Measurements from ENCODE around the gene KATNBL1. TPM values are rescaled to one million over a fixed set of nuclear protein-coding genes. Genes with fewer than 3 reads are reported as not detected.

KATNBL1 gene
- total RNA-seq, 1 experiment from 2014 or later, result 46.8 TPM

- WGBS (ENCODE audit: extremely low coverage, insufficient read length, low lambda C conversion rate), result no CpG with 5 or more reads among the region's 1 CpG
- H2AK5ac ChIP-seq (ENCODE audit: insufficient read length, low read length), result no peak overlapping the region
- H3K4me3 Mint-ChIP-seq, result no peak overlapping the region
- H3K23ac ChIP-seq (ENCODE audit: insufficient read length, low read depth, low read length), result no peak overlapping the region
- H3K9me3 Mint-ChIP-seq, result no peaks in the 10 kb centered on the region
- H2BK12ac ChIP-seq (ENCODE audit: insufficient read length, low read depth, low read length), result no peak overlapping the region
- H4K5ac ChIP-seq (ENCODE audit: insufficient read length, low read depth, low read length), result no peak overlapping the region
- no peak overlapping the region for H3K14ac ChIP-seq (ENCODE audit: insufficient read depth, low read length)
- H3K79me1 ChIP-seq (ENCODE audit: insufficient read depth, low read depth, low read length, poor library complexity, severe bottlenecking), result no peaks in the 10 kb centered on the region
- H3K4me1 Mint-ChIP-seq, result peaks cover 10 to 15% of the 10 kb centered on the region in 2 experiments
- H3K9ac ChIP-seq (ENCODE audit: extremely low read depth, insufficient read length, low read length), result no peak overlapping the region
- no peak overlapping the region for H2BK15ac ChIP-seq (ENCODE audit: low read depth, low read length)
- H3K18ac ChIP-seq (ENCODE audit: insufficient read length, low read depth, low read length), result no peak overlapping the region
- no peak overlapping the region for H2BK20ac ChIP-seq (ENCODE audit: low read depth, low read length, poor library complexity, severe bottlenecking)
- H3T11ph ChIP-seq (ENCODE audit: low read length), result no peak overlapping the region
- H3K27me3 Mint-ChIP-seq (ENCODE audit: low read depth), result no peaks in the 10 kb centered on the region
- no peaks in the 10 kb centered on the region for H4K20me1 ChIP-seq (ENCODE audit: control insufficient read depth, insufficient read depth, insufficient read length)
- H3K4me1 ChIP-seq (ENCODE audit: insufficient read depth, low read length), result no peaks in the 10 kb centered on the region
- no peaks in the 10 kb centered on the region for H3K79me2 ChIP-seq (ENCODE audit: insufficient read depth, low read length)
- no peaks in the 10 kb centered on the region for H3K9me3 ChIP-seq (ENCODE audit: control insufficient read depth, low read depth, low read length)
- TF ChIP-seq, protein P1, sequence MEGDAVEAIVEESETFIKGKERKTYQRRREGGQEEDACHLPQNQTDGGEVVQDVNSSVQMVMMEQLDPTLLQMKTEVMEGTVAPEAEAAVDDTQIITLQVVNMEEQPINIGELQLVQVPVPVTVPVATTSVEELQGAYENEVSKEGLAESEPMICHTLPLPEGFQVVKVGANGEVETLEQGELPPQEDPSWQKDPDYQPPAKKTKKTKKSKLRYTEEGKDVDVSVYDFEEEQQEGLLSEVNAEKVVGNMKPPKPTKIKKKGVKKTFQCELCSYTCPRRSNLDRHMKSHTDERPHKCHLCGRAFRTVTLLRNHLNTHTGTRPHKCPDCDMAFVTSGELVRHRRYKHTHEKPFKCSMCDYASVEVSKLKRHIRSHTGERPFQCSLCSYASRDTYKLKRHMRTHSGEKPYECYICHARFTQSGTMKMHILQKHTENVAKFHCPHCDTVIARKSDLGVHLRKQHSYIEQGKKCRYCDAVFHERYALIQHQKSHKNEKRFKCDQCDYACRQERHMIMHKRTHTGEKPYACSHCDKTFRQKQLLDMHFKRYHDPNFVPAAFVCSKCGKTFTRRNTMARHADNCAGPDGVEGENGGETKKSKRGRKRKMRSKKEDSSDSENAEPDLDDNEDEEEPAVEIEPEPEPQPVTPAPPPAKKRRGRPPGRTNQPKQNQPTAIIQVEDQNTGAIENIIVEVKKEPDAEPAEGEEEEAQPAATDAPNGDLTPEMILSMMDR (conservative IDR thresholded peaks at IDR 0.05), result no peak
- no peak overlapping the region for H3K27ac ChIP-seq (ENCODE audit: insufficient read length, low read depth, low read length)
- no peak overlapping the region for H3K56ac ChIP-seq (ENCODE audit: insufficient read length, low read depth, low read length)
- H2BK120ac ChIP-seq (ENCODE audit: low read depth, low read length, poor library complexity, severe bottlenecking), result no peak overlapping the region
- H4K8ac ChIP-seq (replicated peaks; ENCODE audit: insufficient read length, low read depth, low read length), result no peak overlapping the region
- H3K4ac ChIP-seq (ENCODE audit: low read depth, low read length), result no peak overlapping the region
- H2BK5ac ChIP-seq (ENCODE audit: insufficient read length, low read length), result no peak overlapping the region
- H3K4me2 ChIP-seq (ENCODE audit: insufficient read depth, insufficient read length, low read length), result no peak overlapping the region
- peaks cover 3% of the 10 kb centered on the region for H3K23me2 ChIP-seq (ENCODE audit: insufficient read length, low read depth, low read length, poor library complexity, severe bottlenecking)
- no peak overlapping the region for H4K91ac ChIP-seq (ENCODE audit: insufficient read length, low read depth, low read length)
- H3K27me3 ChIP-seq (ENCODE audit: insufficient read depth, low read length), result no peaks in the 10 kb centered on the region
- H3K27ac Mint-ChIP-seq, result no peak overlapping the region
- DNase-seq, result no peak
- H3K36me3 Mint-ChIP-seq (ENCODE audit: insufficient read depth in 1 of 3, low read depth in 3 of 3), result peaks cover 0 to 5% (median 2%) of the 10 kb centered on the region in 3 experiments; a peak in 2 of 7 replicates
- H2AFZ ChIP-seq (ENCODE audit: low read length), result no peak overlapping the region
Observed at GRCh38 chr15:34106423-34106822, 103.5 kb downstream of the KATNBL1 start.

Measured in H9 (cell line).